ENCODE data around the gene SND1. TPM values are rescaled to one million over a fixed set of nuclear protein-coding genes. Genes with fewer than 3 reads are reported as not detected.

The SND1 gene
- total and polyA plus RNA-seq, 2 donors (not counting 1 experiment from before 2014, with no cell fraction given), result 137 to 174 TPM

GRCh38 chr7:127632276-127632910, 19.6 kb upstream of the SND1 start:
- TF ChIP-seq CTCF (conservative IDR thresholded peaks at IDR 0.05 in 1 of 2, IDR thresholded peaks at IDR 0.05 in 1 of 2; ENCODE audit: low read depth in 1 of 2, low read length in 2 of 2) (no peak), EZH2 (IDR thresholded peaks at IDR 0.05; ENCODE audit: low read length, missing control alignments) (no peak)
- no peaks in the 10 kb centered on the region for H3K79me2 ChIP-seq (ENCODE audit: control insufficient read depth, insufficient read depth, low read length)
- no peaks in the 10 kb centered on the region for H3K4me1 ChIP-seq (ENCODE audit: control insufficient read depth, extremely low read depth, insufficient read depth, low read length)
- no peaks in the 10 kb centered on the region for H3K27me3 ChIP-seq (ENCODE audit: control insufficient read depth, insufficient read depth, low read length)
- H2AFZ ChIP-seq (ENCODE audit: low read length), result no peak overlapping the region
- no peak overlapping the region for H3K9ac ChIP-seq (ENCODE audit: insufficient read depth, low read length)
- H3K27ac ChIP-seq (ENCODE audit: insufficient read depth, low read length), result no peak overlapping the region
- no peak overlapping the region for H3K4me2 ChIP-seq (ENCODE audit: extremely low read depth, insufficient read depth, low read length)
- H4K20me1 ChIP-seq (ENCODE audit: control insufficient read depth, extremely low read depth, insufficient read depth, low read length), result no peaks in the 10 kb centered on the region
- no peak overlapping the region for H3K4me3 ChIP-seq (replicated peaks in 1 of 4; ENCODE audit: control extremely low read depth in 1 of 4, insufficient read depth in 1 of 4, low read depth in 3 of 4, low read length in 4 of 4)
- no peaks in the 10 kb centered on the region for H3K36me3 ChIP-seq (ENCODE audit: control insufficient read depth, insufficient read depth, low read length)
- peak; percentile 47 to 89 for DNase-seq (ENCODE audit: low read depth in 2 of 2)
- no peaks in the 10 kb centered on the region for H3K9me3 ChIP-seq (ENCODE audit: control insufficient read depth, insufficient read depth, low read depth, low read length)

DNA sequence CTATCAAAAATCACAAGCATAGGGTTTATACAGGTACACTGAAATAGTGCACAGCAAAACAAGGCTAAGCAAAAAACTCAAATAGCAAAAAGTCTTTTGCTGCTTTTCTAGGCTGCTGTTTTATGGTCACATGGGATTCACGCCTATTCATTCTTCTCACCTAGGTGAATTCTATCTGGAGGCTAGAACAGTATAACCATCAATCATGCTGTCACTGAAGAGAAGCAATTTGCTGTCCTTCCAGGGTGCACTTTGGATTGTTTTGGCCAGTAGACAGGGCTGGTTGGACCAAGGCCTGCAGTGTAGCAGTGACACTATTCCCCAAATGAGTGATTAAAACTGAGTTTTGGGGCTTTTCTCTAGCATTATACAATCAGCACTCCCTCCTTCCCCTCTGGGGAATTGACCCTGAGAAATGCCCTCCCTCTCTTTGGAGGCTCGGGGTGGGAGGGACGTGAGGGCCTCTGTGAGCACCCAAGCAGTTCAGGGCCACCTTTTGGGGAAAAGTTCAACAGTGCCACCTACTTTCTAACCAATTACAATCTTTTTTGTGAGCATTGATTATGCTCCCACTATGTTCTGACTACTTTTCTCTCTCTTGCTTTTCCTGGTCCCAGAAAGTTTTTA, 16.2 kb upstream of the SND1 start:
- DNase-seq (ENCODE audit: low read depth in 2 of 2), result no peak
- no peaks in the 10 kb centered on the region for H4K20me1 ChIP-seq (ENCODE audit: control insufficient read depth, extremely low read depth, insufficient read depth, low read length)
- no peaks in the 10 kb centered on the region for H3K27me3 ChIP-seq (ENCODE audit: control insufficient read depth, insufficient read depth, low read length)
- TF ChIP-seq CTCF (conservative IDR thresholded peaks at IDR 0.05 in 1 of 2, IDR thresholded peaks at IDR 0.05 in 1 of 2; ENCODE audit: low read depth in 1 of 2, low read length in 2 of 2), result no peak
- TF ChIP-seq EZH2 (IDR thresholded peaks at IDR 0.05; ENCODE audit: low read length, missing control alignments), result no peak
- no peak overlapping the region for H3K27ac ChIP-seq (ENCODE audit: insufficient read depth, low read length)
- H3K9ac ChIP-seq (ENCODE audit: insufficient read depth, low read length), result no peak overlapping the region
- H3K4me2 ChIP-seq (ENCODE audit: extremely low read depth, insufficient read depth, low read length), result no peak overlapping the region
- no peaks in the 10 kb centered on the region for H3K79me2 ChIP-seq (ENCODE audit: control insufficient read depth, insufficient read depth, low read length)
- no peak overlapping the region for H3K4me3 ChIP-seq (replicated peaks in 1 of 4; ENCODE audit: control extremely low read depth in 1 of 4, insufficient read depth in 1 of 4, low read depth in 3 of 4, low read length in 4 of 4)
- H3K36me3 ChIP-seq (ENCODE audit: control insufficient read depth, insufficient read depth, low read length), result no peaks in the 10 kb centered on the region
- no peaks in the 10 kb centered on the region for H3K4me1 ChIP-seq (ENCODE audit: control insufficient read depth, extremely low read depth, insufficient read depth, low read length)
- H2AFZ ChIP-seq (ENCODE audit: low read length), result no peak overlapping the region
- H3K9me3 ChIP-seq (ENCODE audit: control insufficient read depth, insufficient read depth, low read depth, low read length), result no peaks in the 10 kb centered on the region

- DNase-seq (ENCODE audit: low read depth in 2 of 2), result no peak
- Histone ChIP-seq H3K27me3 (ENCODE audit: control insufficient read depth, insufficient read depth, low read length) (no peaks in the 10 kb centered on the region), H3K4me1 (ENCODE audit: control insufficient read depth, extremely low read depth, insufficient read depth, low read length) (no peaks in the 10 kb centered on the region), H3K36me3 (ENCODE audit: control insufficient read depth, insufficient read depth, low read length) (no peaks in the 10 kb centered on the region), H3K79me2 (ENCODE audit: control insufficient read depth, insufficient read depth, low read length) (no peaks in the 10 kb centered on the region), H3K9ac (ENCODE audit: insufficient read depth, low read length) (no peak overlapping the region), H2AFZ (ENCODE audit: low read length) (no peak overlapping the region), H4K20me1 (ENCODE audit: control insufficient read depth, extremely low read depth, insufficient read depth, low read length) (no peaks in the 10 kb centered on the region), H3K9me3 (ENCODE audit: control insufficient read depth, insufficient read depth, low read depth, low read length) (no peaks in the 10 kb centered on the region), H3K4me3 (replicated peaks in 1 of 4; ENCODE audit: control extremely low read depth in 1 of 4, insufficient read depth in 1 of 4, low read depth in 3 of 4, low read length in 4 of 4) (no peak overlapping the region), H3K4me2 (ENCODE audit: extremely low read depth, insufficient read depth, low read length) (no peak overlapping the region), H3K27ac (ENCODE audit: insufficient read depth, low read length) (no peak overlapping the region)
- no peak for TF ChIP-seq CTCF (conservative IDR thresholded peaks at IDR 0.05 in 1 of 2, IDR thresholded peaks at IDR 0.05 in 1 of 2; ENCODE audit: low read depth in 1 of 2, low read length in 2 of 2)
- TF ChIP-seq EZH2 (IDR thresholded peaks at IDR 0.05; ENCODE audit: low read length, missing control alignments), result no peak
Observed at GRCh38 chr7:127638197-127638596, 13.8 kb upstream of the SND1 start.
